Stimulated activated CD8-positive, alpha-beta memory T cell treated with anti-CD3 and anti-CD28 coated beads, Interleukin-2, amount 100 ng/mL, for 48 hours (primary cell): Measurements from ENCODE around the gene FRG2C.
"Not testable (repeated sequence)": the region's sequence is repeated elsewhere in the genome, so short reads cannot be mapped to it uniquely, and the experiment has no call there.

Experiments
- DNase-seq, 2 donors: peaks; one replicate each; pipeline ENCODE4 v3.0.0-alpha.2; 2020; ENCODE audit warnings: low read depth in 2 of 2

The FRG2C gene

GRCh38 chr3:75664028-75664427, at the start of gene FRG2C:
Gene FRG2C (plus strand): TSS chr3:75664328. CDS start chr3:75664380, 52 bp downstream.
- not testable (repeated sequence) for DNase-seq

DNA sequence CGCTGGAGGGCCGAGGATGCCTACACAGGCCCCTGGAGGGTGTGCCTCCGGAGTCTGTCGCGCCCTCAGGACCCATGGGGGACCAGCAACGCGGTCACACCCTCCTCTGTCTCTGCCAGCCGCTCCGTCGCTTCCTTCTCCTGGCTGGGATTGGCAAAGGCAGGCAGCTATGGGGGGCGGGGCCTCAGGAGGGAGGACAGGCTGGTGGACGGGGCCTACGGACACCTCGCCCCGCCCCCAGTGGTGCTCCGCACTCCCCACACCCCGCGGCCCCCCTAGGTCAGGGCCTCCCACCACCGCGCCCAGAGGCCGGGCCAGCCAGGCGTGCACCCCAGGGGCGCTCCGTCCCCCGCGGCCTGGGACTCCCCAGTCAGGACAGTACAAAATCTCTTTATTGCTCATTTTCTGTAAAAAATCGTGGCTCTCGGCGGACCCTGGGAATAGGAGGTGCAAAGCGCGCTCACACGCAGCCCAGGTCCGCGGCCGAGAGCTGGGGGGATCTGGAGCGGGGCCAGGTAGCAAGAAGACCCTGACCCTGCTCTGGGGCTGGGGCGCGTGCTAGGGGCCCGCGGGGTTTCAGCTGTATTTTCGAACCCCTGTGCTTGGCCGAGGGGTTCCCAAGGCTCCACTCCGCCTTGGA, 45.3 kb upstream of the FRG2C start:
- DNase-seq, result not testable (repeated sequence)

GRCh38 chr3:75619481-75620031, 44.6 kb upstream of the FRG2C start:
- DNase-seq, result not testable (repeated sequence)

GRCh38 chr3:75621772-75622171, 42.4 kb upstream of the FRG2C start:
- not testable (repeated sequence) for DNase-seq

DNA sequence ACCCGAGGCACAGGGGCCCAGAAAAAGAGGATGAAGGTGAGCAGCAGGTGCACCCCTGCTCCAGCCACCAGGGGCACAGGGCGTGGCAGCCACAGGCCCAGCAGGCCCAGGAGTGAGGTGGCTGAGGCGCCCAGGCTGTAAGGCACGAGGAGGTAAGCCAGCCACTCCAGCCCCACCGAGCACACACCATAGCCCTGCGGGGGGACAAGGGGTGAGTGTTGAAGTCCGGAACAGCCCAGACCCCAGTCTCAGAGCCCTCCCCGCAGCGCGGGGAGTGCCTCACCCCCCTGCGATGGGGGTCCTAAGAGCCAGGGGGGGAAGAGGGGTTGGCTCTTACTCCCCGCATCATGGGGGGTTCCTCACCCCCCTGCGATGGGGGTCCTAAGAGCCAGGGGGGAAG, 40.5 kb upstream of the FRG2C start:
- not testable (repeated sequence) for DNase-seq

DNA sequence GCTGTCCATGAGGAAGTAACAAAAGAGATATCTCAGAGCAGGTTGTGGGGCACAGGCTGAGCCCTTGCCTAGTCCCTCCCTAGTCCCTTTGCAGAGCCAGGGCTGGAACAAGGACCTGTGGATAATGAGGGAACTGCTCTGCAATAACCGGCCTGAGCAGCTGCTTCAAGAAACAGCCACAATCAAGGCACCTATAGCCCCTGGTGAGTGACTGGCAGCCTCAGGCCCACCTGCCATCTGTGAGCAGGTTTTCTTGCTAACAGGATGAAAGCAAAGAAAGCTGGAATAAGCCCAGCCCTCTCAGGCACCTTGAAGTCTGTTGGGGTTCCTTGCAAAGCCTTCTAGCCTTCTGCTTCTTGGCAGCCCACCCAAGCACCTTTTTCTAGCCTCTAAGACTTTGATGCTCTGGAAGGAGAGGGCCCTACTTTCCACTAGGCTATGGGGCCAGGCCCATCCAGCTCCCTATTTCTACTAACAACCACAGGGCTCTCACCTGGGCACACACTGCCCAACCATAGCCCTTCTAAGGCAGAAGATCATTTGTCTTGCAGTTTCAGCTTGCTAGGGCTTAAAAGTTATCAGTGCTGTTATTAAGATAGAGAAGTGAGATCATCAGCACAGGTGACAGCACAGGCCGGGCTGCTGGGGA, 33.1 kb upstream of the FRG2C start:
- not testable (repeated sequence) for DNase-seq

DNA sequence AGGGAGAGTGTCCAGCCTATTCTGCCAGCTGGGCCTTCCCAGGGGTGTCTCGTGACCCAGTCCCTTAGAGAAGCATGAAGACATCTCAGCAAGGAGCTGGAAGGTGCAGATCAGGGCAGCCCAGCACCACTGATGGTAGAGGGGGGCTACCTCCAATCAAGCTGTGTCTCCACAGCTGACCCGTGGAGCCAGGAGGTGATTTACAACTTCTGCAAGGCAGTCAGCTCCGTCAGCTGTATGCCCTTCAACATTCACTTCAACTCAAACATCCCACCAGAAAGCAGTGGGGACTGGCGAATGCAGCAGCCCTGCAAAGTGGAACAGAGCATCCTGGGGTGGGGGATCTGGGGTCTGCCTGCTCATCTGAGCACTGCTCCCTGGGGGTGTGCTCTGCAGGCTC, 32.6 kb upstream of the FRG2C start:
- no peak for DNase-seq

- not testable (repeated sequence) for DNase-seq
Observed at GRCh38 chr3:75638947-75639346, 25.2 kb upstream of the FRG2C start.

DNA sequence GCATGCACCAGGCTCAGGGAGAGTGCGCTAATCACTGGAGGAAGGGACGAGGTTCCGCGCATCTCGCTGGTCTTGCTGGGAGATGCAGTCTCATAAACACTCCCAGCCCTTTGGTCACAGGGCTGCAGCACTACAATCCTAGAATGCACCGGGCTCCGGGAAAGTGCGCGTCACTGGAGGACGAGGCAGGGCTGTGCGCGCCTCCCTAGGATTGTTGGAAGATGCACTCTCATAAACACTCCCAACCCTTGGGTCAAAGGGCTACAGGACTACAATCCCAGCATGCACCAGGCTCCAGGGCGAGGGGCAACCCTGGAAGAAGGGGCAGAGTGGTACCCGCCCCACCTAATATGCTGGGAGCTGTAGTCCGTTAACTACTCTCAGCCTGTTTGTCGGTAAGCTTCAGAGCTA, 23.0 kb upstream of the FRG2C start:
- DNase-seq, result peak; percentile 4 to 32

DNA sequence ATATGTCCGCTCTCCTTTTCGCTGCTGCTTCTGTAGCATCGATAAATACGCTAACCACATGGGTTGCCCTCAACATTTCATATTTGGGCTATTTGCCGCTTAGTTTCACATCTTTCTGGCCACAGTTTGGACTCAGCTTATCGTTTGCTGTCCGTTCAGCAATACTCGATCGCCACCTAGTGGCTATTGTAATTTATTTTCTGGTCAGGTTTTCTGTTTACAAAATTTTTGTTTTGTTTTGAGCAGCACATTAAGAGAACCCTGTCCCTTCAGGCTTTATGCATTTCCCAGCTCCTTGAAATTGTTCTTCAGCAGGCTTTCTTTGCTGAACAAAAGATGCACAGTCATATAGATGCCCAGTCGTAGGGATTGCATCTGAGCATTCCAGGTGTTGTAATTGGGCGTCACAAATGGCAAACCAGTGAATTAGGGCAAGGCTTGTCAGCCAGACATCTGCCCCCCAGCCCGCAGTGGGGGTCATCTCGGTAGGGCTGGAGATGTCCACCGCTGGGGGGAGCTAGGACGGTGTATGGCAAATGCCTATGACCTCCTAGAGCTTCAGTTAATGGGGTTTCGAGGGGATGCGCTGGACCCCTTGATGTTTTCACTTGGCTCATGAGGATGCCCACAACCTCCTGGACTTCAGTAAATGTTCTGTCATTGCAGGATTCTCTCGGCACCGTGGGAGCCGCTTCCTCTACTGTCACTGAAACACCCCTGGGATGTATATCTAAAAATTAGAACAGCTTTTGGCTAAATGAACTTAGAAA, 20.9 kb upstream of the FRG2C start:
- not testable (repeated sequence) for DNase-seq

- not testable (repeated sequence) for DNase-seq
Observed at GRCh38 chr3:75645548-75645947, 18.6 kb upstream of the FRG2C start.

GRCh38 chr3:75650191-75650590, 13.9 kb upstream of the FRG2C start:
- DNase-seq, result no peak

DNA sequence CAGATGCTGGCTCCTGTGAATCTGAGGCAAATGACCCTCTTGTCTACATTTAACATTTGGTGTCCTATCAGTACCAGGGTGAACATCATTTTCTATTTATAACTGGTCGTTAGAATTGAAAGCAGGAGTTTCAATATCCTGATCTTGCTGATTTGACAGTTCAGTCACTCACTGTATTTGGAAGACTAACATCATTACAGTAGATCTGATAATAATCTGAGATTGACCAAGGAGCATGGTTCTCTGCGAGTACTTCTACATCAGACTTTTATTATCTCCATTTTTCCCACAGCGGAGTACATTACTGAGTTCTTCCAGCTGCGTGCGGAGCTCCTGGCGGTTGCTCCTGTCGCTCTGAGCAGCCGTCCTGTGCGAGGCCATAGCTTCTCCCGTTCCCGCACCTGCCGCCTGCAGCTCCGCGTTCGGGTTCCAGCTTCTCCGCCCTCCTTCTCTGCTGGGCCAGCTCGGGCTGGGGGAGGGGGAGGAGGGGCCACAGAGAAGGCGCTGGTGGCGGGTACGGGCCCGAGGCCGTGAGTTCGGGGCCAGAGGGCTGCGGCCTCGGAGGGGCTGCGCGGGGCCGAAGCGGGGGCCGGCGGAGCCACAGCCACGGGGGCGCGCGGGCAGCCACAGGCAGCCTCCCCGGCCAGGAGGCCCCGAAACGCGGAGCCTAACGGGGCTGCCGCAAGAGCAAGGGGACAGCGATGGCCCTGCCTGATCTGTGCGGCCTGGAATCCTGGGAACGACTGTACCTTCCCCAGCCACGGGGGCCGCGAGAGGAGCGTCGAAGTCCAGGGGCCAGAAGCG, 8.8 kb upstream of the FRG2C start:
- DNase-seq, result not testable (repeated sequence)

DNA sequence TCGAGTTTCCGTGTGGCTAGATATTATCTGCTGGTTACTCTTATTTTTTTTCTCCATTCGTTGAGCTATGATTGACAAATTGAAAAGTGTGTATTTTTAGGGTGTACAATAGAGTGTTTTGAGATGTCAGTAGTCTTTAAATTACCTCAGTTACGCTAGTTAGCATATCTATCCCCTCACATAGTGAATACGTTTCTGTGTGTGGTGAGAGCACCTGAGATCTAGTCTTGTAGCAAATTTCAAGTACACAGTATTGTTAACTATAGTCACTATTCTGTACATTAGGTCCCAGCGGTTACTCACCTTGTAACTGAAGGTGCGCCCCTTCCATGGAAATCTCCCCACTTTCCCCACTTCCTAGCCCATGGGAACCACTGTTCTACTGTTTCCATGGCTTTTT, 8.2 kb upstream of the FRG2C start:
- not testable (repeated sequence) for DNase-seq

- not testable (repeated sequence) for DNase-seq
Observed at GRCh38 chr3:75658411-75659107, 5.6 kb upstream of the FRG2C start.

- DNase-seq, result not testable (repeated sequence)
Observed at GRCh38 chr3:75659108-75659433, 5.1 kb upstream of the FRG2C start.

DNA sequence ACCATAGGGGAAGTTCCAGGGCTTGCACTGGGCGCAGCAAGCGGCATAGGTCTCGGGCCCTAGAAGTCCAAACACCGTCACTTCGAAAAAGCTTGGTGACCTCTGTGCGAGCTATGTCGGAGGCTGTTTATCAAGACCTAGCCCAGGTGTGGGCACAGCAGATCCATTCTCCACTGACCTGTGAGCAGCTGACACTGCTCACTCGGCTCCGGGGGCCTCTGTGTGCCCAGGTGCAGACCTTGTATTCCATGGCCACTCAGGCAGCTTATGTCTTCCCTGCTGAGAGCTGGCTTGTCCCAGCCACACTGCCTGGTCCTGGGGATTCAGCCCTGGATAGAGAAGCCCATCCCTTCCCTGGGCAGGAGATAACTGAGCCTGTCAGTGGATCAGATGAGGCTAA, 1.5 kb downstream of the FRG2C start:
- not testable (repeated sequence) for DNase-seq

GRCh38 chr3:75667757-75668701, 3.9 kb downstream of the FRG2C start:
- not testable (repeated sequence) for DNase-seq

GRCh38 chr3:75668759-75669347, 4.7 kb downstream of the FRG2C start:
- not testable (repeated sequence) for DNase-seq
